Activated CD4-positive, alpha-beta T cell treated with anti-CD3 and anti-CD28 coated beads, Interleukin-10, Interleukin-2, amounts not matched to agents 100 ng/mL and 50 ng/mL, durations not matched to agents 16 hours and 8 hours (primary cell): Measurements from ENCODE around the gene ESPNL.

Experiments
- DNase-seq: peaks from one replicate; pipeline ENCODE4 v3.0.0-alpha.2; 2020

The ESPNL gene

DNA sequence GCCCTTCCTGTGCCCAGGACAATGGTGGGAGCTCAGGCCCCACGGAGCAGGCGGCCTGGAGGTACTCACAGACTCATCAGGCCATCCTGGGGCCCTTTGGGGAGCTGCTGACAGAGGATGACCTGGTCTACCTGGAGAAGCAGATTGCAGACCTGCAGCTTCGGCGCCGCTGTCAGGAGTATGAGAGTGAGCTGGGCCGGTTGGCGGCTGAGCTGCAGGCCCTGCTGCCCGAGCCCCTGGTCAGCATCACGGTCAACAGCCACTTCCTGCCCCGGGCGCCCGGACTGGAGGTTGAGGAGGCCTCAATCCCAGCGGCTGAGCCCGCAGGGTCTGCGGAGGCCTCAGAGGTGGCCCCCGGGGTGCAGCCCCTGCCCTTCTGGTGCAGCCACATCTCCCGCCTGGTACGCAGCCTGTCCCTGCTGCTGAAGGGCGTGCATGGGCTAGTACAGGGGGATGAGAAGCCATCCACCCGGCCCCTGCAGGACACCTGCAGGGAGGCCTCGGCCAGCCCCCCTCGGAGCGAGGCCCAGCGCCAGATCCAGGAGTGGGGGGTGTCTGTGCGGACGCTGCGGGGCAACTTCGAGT, 30.1 kb downstream of the ESPNL start:
- DNase-seq = no peak

DNA sequence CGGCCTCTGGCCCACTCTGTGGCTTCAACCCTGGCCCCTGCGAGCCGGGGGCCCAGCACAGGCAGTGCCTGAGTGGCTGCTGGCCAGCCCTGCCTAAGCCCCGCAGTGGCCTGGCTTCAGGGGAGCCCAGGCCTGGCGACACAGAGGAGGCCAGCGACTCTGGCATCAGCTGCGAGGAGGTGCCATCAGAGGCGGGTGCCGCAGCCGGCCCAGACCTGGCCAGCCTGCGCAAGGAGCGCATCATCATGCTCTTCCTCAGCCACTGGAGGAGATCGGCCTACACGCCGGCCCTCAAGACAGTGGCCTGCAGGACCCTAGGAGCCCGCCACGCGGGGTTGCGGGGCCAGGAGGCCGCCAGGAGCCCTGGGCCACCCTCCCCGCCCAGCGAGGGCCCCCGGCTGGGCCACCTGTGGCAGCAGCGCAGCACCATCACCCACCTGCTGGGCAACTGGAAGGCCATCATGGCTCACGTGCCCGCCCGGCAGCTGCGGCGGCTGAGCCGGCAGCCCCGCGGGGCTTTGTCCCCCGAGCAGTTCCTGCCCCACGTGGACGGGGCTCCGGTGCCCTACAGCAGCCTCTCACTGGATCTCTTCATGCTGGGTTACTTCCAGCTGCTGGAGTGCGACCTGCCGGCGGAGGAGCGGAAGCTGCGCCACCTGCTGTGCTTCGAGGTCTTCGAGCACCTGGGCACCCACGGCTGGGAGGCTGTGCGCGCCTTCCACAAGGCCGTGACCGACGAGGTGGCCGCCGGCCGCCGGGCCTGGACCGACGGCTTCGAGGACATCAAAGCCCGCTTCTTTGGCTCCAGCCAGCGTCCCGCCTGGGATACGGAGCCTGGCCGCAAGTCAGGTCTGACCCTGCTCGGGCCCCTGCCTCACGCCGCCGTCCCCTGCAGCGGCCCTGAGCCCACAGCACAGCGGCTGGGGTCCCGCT, 30.8 kb downstream of the ESPNL start:
- no peak for DNase-seq

DNA sequence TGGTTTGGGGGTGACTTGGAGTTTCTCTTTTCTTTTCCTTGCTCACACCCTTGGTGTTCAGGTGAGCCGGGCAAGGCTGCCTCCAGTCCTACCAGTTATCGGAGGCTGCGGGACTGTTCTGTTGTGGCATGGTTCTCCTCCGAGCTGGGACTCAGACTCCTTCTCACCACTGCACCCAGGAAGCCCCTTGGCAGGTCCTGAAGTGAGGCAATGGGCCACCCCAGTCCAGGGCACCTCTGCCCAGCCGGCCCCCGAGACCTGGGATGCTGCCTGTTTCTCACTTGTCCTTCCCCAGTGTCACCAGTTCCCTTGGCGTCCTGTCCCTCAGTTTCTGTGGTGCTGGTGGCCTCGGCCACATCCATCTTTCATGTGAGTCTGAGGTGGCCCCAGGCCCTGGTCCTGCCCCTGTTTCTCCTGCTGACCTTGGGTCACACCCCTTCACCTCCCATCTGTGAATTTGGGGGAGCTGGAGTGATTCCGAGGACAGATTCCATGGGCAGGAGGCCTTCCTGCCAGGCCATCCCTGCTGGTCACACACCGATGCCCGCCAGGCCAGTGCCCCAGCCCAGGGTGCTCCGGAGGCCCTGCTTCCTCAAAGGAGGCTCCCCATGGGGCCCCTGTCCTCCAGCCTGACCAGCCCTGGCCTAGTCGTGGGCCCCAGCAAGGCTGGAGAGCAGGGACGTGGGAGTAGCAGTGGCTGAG, 31.8 kb downstream of the ESPNL start:
- no peak for DNase-seq

DNA sequence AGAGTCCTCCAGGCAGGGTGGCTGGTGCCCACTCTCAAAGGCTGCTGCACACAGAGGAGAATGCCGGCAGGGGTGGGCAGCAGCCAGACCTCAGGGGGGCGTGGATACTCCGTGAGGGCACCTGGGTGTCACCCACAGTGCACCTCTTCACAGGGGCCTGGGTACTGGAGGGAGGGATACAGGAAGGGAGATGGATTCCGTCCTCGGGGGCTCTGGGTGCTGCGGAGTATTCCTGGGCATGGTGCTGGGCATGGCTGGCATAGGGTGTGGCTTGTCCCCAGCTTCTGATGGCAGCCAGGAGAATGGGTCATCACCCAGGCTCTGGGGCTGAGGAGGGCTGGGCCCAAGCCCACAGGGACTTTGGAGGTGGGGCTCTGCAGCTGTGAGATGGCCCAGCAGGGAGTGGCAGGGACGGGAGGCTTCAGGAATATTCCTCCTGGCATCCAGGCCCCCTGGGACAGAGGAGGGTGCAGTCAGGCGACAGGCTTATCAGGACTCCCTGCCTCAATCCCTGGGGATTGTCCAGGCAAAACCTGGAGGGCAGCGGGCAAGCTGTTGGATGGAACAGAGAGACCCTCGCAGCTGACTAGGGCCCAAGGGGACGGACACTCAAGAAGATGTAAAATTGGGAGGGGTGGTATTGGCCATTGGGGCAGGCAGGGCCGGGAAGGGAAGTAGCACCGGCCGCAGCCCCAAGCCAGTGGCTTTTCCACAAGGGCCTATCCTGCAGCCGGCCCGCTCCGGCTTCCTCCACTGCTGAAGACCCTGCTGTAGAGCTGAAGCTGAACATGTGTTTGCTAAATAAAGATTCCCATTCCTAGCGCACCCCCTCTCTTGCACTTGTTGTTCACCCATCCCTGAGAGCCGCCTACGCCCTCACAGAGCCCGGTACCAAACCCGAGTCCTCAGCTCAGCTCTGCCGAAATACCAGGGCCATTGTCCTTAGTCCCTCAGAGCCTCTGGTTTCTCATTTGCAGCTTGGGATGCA, 32.6 kb downstream of the ESPNL start:
- DNase-seq = no peak

DNA sequence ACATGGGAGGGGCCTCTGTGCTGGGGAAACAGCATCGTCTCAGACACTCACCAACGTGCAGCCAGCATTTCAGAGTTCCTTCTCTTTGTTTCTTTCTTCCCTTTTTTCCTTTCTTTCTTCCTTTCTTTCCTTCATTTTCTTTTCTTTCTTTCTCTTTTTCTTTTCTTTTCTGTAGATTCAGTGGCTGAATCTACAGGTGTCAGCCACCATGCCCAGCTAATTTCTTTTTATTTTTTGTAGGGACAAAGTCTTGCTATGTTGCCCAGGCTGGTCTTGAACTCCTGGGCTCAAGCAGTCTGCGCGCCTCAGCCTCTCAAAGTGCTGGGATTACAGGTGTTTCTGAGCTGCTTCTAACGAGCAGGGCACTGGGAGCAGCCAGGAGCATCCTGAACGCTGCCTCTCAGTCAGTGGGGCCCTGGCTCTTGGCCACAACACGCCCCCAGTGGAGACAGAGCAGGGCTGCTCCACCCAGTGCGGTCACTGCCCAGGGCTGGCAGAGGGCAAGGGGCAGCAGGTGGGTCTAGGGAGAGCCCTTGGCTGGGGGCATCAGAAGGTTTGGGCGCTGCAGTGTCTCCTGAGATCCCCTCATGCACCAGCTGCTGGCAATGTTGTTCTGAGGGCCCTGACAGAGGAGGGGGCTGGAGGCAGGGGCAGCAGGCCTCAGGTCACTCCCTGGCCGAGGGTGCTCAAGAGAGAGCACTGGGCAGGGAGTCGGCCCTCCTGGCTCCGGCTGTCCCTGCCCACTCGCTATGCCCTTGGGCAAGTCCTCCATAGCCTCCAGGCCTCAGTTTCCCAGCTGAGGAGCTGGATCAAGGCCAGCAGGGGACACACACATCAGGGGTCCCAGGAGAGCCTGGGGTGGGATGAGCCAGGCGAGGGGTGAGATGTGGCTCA, 33.6 kb downstream of the ESPNL start:
- no peak for DNase-seq

DNA sequence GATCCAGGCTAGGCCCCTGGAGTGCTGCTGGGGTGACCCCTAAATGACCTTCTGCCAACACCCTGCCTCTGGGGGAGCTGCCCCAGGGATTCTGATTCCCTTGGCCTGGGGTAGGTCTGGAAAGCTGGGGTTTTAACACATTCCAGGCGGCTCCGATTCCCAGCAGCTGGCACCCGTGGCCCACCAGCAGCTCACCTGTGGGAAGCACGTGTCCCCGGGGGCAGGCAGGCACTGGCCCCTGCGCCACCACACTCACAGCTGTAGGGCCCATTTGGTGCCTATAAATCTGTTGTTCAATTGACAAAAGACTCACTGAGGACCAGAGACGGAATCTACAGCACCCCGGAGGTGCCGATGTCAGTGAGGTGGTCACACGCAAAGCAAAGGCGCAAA, 34.2 kb downstream of the ESPNL start:
- DNase-seq = no peak

DNA sequence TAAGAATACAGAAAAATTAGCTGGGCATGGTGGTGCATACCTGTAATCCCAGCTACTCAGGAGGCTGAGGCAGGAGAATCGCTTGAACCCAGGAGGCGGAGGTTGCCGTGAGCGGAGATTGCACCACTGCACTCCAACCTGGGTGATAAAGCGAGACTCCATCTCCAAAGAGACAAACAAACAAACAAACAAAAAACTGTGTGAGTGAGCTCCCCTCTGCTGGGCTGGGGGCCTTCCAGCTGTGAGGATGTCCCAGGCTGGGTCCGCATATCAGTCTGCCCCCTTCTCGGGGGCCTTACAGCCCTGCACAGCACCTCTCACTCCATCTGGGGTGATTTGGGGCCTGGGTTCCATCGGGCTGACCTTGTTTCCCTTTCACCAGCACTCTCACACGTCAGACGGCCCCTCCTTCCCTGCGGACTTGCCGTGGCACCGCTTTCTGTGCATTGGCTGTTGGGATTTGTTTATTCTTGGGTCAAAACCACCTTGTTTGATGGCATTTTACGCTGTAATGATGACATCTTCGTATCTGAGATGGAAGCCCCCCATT, 35.5 kb downstream of the ESPNL start:
- DNase-seq = no peak

DNA sequence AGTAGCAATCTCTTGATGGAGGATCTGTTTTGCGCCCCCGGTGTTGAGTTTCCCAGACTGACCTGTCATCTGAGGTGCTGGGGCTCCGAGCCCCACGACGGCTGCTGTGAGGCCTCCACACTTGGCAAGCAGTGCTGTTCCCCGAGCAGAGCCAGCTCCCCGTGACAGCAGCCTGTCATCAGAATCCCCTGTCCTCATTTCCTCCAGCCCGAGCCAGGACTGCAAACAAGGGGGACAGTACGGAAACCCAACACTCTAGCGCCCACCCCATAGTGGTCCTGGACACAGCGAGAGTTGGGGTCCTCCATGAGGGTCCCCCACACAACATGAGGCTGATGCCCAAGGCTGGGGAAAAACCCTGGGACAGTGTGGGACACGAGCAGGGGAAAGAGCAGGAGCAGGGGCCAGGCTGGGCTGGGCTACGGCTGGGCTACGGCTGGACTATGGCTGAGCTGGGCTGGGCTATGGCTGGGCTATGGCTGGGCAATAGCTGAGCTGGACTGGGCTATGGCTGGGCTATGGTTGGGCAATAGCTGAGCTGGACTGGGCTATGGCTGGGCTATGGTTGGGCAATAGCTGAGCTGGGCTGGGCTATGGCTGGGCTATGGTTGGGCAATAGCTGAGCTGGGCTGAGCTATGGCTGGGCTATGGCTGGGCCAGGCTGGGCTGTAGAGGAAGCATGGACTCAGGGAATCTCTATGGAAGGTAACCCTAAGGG, 36.8 kb downstream of the ESPNL start:
- no peak for DNase-seq

DNA sequence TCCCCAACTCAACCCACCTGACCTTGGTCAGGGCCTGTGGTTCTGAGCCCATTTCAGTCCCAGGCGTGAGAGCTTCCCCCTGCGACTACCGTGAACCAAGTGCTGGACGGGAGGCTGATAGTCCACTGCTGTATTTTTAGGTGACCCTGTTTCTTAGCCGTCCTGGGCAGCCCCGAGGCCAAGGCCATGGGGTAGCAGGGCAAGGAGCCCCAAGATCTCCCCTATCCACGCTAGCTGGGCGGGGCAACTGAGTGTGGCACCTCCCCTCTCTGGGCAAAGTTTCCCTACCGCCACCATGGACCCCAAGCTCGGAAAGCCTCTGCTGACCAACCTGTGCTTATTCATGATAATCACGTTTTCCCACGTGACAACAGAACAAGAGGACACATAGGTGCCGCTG, 37.7 kb downstream of the ESPNL start:
- DNase-seq = no peak

DNA sequence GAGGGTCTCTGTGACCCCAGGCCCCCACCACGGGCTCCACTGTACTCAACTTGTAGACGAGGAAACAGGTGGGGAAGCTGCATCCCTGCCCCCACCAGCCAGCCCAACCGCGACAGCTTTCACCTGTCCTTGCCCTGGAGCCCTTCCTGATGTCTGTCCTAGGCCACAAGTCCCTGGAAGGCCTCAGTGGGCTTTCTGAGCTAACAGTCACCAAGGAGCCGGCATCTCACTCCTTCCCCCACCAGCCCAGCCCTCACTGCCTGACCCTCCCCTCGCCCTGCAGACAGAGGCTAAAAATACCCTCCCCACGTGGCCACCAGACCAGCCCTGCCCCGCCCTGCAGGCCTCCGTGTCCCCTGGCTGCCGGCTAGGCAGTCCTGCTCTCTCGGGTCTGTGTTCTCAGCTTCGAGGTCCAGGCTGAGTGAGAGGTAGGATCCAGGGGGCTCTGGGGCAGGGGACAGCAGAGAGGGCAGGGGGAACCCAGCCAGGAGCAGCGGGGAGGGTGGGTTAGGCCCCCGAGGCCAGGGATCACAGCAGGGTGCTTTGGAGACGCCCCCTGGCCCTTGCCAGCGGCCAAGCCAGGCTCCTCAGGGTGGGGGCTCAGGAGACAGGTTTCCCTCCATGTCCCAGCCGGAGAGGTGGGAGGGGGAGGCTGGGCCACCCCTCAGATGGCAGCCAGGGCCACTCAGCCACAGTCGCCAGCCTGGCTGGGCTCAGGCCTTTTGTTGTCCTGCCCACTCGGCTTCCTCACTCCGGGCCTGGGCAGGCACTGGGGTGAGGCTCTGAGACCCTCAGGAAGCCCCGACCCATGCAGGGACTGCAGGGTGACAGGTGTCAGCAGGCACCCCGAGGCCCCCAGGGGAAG, 38.4 kb downstream of the ESPNL start, which contains the start of gene KLHL30:
Gene KLHL30 (plus strand): TSS at position 338 of the 865 bp plus-strand sequence. CDS start 2,087 bp downstream, outside the sequence.
- DNase-seq = no peak

DNA sequence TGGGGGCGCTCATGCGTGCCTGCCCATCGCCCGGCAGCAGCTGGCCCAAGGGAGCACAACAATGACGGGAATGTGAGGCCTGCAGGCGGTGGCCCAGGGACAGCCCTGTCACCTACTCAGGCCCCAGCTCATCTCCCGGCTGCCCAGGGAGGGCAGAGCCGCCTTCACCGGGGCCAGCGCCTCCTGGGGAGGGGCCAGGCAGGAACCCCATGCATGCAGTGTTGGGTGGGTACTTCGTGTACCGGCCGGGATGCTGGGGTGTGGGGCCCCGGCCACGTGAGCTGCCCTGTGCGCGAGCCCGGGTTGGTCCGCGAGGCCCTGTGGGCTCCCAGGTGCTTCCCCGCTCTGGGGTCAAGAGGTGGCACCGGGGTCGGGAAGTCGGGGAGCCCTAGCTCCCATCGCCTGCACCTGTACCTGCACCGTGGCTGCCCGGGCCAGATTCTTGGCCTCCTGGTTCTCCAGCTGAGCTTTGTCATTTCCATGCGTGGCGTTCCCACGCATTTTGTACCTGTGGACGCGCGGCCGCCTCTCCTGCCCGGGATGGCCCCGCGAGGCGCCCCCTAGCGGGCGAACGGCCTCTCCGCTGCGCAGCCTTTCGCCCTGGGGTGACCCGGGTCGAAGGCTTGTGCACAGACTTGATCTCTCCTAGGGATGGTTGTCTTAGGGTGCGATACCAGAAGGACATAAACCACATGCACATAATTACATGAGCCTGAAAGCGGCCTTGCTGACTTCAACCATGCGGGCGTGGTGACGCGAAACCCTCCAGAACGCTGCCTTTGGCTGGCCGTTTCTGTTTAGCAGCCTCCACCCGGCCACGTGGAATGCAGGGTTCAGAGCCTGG, 39.3 kb downstream of the ESPNL start:
- peak; percentile 34 for DNase-seq

DNA sequence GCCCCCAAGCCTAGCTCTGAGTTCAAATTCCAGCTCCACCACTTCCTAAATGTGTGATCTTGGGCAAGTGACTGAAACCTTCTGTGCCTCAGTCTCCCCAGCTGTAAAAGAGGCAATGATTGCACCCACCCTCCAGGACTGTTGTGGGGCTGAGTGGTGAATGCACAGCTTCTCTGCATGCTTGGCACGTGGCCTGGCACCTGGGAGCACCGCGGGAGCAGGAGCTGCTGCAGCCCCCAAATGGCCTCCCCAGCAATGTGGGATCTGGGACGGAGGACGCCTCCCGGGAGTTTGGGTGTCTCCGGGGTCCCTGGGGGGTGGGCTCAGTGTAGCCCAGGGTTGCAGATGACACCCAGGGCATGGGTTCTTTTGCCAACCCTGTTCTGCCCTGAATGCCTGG, 39.9 kb downstream of the ESPNL start:
- no peak for DNase-seq

DNA sequence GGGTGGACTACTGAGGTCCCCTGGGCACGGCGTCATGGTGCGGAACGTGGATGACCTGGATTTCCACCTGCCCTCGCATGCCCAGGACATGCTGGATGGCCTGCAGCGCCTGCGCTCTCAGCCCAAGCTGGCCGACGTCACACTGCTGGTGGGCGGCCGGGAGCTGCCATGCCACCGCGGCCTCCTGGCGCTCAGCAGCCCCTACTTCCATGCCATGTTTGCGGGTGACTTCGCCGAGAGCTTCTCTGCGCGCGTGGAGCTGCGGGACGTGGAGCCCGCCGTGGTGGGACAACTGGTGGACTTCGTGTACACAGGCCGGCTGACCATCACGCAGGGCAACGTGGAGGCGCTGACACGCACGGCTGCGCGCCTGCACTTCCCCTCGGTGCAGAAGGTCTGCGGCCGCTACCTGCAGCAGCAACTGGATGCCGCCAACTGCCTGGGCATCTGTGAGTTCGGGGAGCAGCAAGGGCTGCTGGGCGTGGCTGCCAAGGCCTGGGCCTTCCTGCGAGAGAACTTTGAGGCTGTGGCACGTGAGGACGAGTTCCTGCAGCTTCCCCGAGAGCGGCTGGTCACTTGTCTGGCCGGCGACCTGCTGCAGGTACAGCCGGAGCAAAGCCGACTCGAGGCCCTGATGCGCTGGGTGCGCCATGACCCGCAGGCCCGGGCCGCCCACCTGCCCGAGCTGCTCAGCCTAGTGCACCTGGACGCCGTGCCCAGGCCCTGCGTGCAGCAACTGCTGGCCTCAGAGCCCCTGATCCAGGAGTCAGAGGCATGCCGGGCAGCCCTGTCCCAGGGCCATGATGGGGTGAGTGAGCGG, 40.8 kb downstream of the ESPNL start:
- DNase-seq = no peak

DNA sequence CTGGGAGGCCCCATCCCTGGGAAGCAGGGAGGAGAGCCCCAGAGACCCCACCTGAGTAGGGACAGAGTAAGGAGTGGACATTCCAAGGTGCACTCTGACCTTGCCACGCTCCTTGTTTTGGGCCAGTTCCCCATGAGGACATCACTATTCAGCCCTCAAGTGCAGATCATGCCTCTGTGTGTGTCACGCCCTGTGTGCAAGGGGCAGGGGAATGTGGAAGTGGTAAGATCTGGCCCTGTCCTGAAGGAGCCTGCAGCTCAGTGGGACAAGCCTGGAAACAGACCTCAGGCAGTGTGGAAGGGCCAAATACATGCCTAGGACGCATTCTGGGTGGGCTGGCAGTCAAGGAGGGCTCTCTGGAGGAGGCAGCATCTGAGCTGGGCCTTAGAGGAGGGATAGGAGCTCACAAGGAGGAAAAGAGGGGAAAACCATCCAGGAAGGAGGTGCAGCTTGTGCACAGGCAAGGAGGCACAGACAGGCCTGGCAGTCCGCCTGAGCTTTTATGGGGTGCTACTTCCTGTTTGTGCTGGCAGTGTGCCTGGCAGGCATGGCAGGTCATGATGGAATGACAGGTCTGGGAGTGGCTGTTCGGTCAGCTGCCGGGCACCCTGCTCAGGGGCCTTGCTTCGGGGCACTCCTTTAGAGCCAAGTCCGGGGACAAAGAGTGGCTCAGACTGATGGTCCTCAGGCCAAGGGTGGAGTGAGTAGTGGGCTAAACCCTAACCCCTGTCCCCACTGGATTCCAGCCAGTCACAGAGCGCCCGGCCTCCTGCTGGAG, 41.6 kb downstream of the ESPNL start:
- DNase-seq = no peak

DNA sequence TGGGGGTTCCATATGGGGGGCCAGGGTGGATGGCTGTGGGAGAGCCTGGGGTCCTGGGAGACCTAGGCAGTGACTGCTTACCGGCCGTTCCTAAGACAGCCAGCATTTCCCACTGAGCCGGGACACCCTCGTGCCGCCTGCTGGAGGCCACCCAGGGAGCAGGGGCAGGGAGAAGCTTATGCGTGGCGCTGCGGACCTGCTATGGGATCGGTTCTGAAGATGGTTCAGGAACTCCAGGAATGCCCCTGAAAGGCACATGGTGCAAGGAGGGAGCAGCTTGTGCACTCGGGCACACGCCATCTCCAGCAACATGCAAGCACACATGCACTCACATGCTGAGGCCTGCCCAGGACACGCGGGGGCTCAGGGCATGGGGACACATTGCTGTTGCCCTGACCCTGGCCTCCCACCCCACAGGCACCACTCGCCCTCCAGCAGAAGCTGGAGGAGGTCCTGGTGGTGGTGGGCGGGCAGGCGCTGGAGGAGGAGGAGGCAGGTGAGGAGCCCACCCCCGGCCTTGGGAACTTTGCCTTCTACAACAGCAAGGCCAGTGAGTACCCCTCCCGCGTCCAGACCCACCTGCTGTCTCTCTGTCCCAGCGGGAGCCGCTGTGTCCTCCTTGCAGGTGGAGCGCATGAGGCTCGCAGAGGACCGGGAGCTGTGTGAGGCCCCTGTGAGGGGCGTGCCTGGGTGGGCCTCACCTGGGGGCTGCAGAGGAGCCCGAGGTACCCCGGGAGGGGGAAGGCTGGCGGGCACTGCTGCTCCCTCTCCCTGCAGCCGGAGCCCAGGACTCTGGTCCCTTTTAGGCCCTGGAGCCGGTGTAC, 42.5 kb downstream of the ESPNL start:
- DNase-seq = no peak
